ENCODE results near the gene TAGLN.

The TAGLN gene

GRCh38 chr11:117229931-117230285 is 30.7 kb downstream of the TAGLN start:
- no peak for DNase-seq (ENCODE audit: extremely low read depth in 1 of 2, low read depth in 1 of 2)

- peak in 1 of 2 donors; percentile 57 for DNase-seq (ENCODE audit: extremely low read depth in 1 of 2, low read depth in 1 of 2)
Measured at GRCh38 chr11:117230286-117230961, 31.3 kb downstream of the TAGLN start.

DNA sequence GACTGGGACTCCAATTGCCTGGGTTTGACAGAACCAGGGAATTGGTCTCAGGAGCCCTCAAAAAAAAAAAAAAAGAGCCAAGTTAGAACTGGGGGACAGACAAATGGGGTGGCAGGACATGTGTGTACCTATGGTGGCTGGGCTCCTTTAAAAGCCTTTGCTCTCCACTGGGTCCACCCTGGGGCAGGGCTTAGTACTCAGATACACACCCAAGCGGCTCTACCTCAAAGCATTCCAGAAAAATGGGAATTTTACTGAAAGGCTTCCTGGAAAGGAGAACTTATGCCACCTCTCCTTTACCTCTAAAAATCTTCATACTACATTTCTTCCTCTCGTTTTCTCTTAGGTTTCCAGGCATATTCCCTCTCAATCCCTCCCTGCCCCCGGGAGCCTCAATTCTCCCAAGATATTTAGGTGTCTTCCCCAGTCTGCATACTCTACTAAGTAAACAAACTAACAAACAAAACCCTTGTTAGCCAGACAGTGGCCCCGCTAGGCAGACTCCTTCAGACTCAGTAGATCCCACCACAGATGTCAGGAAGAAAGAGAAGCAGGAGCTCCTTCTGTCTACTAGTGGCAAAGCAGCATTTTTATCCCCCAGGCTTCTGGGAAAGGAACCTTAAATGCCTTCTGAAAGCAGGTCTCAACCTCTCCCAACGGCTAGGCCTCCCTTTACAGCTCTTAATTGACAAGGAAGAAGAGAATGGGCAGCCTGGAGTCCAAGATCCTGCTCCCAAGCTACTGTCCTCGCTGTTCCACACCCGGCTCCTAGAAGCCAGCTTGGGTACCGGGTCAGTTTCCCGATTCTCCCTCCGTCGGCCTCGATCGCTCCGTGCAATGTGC is 32.0 kb downstream of the TAGLN start:
- DNase-seq (ENCODE audit: extremely low read depth in 1 of 2, low read depth in 1 of 2) = no peak

DNA sequence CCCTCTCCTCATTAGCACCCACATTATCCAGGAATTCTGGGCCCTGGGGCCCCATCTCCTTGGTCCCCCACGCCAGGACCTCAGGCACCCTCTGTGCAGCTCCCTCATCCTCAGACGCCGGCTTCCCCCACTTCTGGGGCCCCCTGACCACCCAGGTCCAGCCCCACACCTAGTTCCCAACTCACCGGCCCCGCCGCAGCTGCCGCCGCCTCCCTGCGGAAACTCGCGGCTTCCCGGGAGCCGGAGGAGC is 32.6 kb downstream of the TAGLN start, which contains the start of gene PCSK7:
Gene PCSK7 (minus strand): TSS at position 232 of the 250 bp plus-strand sequence. CDS start 2,229 bp downstream, outside the sequence.
- peak in 1 of 2 donors; percentile 51 for DNase-seq (ENCODE audit: extremely low read depth in 1 of 2, low read depth in 1 of 2)

GRCh38 chr11:117232092-117232878 is 33.1 kb downstream of the TAGLN start, which contains the start of gene RNF214:
Gene RNF214, plus strand, starts transcription at chr11:117232671. Its CDS starts 1,602 bp downstream, at chr11:117234273.
- peak; percentile 48 to 69 for DNase-seq (ENCODE audit: extremely low read depth in 1 of 2, low read depth in 1 of 2)

GRCh38 chr11:117232911-117233409 is 33.8 kb downstream of the TAGLN start:
- no peak for DNase-seq (ENCODE audit: extremely low read depth in 1 of 2, low read depth in 1 of 2)

GRCh38 chr11:117238221-117238620 is 39.1 kb downstream of the TAGLN start:
- DNase-seq (ENCODE audit: extremely low read depth in 1 of 2, low read depth in 1 of 2) = no peak

GRCh38 chr11:117239295-117239694 is 40.1 kb downstream of the TAGLN start:
- DNase-seq (ENCODE audit: extremely low read depth in 1 of 2, low read depth in 1 of 2) = no peak

DNA sequence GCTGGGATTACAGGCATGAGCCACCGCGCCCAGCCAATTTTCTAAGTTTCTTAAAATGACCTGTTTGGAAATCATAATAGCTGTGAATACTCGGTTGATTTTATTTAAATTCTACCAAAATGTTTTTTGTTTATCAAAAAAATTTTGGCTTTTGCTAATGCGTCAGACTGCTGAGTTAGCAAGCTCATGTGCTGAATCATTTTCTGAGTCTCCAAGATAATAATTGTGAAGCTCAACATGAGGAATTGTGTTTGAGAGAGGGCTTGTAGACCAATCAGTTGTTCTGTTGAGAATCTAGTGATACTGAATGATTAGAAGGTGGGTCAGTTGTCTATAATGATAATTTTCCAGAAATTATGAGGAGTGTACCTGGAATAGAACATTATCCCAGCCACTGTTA is 49.2 kb downstream of the TAGLN start:
- no peak for DNase-seq (ENCODE audit: extremely low read depth in 1 of 2, low read depth in 1 of 2)

GRCh38 chr11:117249571-117249970 is 50.4 kb downstream of the TAGLN start:
- no peak for DNase-seq (ENCODE audit: extremely low read depth in 1 of 2, low read depth in 1 of 2)

DNA sequence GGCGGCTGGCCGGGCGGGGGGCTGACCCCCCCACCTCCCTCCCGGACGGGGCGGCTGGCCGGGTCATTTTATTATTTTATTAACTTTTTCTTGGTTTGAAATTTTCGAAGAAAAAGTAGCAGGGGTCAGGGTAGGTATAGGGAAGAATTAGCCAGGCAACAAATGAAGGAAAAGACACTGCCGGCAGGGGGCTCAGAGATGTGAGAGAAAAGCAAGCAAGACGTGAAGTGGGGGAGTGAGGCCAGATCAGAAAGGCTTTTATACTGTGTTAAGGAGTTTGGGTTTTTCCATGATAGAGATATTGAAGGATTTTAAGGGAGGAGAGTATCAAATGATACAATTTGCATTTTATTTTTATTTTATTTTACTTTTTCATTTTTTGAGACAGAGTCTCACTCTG is 52.3 kb downstream of the TAGLN start:
- DNase-seq (ENCODE audit: extremely low read depth in 1 of 2, low read depth in 1 of 2) = no peak

DNA sequence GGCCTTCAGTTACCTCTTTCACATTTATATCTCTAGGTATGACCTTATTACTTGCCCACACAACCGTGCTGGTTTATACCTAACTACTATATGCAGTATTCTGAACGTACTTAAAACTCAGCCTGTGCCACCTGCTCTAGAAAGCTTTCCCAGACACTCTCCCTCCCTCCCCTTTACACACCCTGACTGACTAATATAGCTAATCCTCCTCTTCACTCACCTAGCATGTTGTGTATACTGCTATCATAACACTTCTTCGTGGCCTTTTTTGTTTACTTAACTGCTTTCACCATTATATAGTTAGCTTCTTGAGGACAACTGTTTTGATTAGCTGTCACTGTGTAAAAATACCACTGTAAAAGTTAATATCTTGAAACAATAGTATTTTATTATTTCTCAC is 56.8 kb downstream of the TAGLN start:
- no peak for DNase-seq (ENCODE audit: extremely low read depth in 1 of 2, low read depth in 1 of 2)

- DNase-seq (ENCODE audit: extremely low read depth in 1 of 2, low read depth in 1 of 2) = no peak
Measured at GRCh38 chr11:117256573-117256972, 57.4 kb downstream of the TAGLN start.
